ENCODE measurements around the gene PTPN21. TPM values are rescaled to one million over a fixed set of nuclear protein-coding genes. Genes with fewer than 3 reads are reported as not detected.

Gene PTPN21
- total and polyA plus RNA-seq, 9 of the 15 experiments (the other 6 are each of a cell fraction or from before 2014, with no cell fraction given), result 0.06 to 1.9 (median 0.94) TPM

DNA sequence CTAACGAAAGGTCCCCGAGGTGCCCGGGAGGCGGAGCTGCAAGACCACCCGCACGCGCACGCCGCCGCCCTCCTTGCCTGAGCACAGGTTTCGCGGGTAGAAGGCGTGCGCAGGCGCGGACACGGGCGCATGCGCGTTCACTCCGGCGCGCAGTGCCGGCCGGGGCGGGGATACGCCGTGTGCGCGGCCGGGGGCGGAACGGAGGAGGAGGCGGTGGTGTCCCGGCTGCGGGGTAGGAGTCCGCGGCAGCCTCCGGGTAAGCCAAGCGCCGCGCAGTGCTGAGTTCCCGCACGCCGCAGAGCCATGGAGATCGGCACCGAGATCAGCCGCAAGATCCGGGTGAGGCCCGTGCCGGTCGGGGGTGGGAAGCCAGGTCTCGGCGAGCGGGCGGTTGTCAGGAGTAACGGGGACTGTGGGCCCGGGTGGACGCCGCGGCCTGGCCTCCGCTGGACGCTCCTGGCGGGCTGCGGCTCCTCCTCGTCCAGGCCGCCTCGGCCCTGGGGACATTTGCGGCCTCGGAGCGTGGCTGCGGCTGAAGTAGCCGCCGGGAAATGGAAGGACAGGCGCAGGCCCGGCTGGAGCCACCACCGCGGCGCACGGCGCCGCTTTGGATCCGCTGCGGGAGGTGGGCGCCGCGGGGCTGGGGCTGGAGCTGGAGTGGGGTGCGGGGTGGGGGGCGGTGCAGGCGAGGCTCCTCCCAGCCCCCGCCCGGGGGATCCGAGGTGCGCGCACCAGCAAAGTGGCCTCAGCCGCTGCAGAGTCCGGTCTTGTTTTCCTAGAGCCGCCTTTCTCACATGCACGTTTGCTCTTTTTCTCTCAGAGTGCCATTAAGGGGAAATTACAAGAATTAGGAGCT, 8.3 kb upstream of the PTPN21 start, which contains the start of gene ZC3H14 (continued):
- TF ChIP-seq, protein P1, sequence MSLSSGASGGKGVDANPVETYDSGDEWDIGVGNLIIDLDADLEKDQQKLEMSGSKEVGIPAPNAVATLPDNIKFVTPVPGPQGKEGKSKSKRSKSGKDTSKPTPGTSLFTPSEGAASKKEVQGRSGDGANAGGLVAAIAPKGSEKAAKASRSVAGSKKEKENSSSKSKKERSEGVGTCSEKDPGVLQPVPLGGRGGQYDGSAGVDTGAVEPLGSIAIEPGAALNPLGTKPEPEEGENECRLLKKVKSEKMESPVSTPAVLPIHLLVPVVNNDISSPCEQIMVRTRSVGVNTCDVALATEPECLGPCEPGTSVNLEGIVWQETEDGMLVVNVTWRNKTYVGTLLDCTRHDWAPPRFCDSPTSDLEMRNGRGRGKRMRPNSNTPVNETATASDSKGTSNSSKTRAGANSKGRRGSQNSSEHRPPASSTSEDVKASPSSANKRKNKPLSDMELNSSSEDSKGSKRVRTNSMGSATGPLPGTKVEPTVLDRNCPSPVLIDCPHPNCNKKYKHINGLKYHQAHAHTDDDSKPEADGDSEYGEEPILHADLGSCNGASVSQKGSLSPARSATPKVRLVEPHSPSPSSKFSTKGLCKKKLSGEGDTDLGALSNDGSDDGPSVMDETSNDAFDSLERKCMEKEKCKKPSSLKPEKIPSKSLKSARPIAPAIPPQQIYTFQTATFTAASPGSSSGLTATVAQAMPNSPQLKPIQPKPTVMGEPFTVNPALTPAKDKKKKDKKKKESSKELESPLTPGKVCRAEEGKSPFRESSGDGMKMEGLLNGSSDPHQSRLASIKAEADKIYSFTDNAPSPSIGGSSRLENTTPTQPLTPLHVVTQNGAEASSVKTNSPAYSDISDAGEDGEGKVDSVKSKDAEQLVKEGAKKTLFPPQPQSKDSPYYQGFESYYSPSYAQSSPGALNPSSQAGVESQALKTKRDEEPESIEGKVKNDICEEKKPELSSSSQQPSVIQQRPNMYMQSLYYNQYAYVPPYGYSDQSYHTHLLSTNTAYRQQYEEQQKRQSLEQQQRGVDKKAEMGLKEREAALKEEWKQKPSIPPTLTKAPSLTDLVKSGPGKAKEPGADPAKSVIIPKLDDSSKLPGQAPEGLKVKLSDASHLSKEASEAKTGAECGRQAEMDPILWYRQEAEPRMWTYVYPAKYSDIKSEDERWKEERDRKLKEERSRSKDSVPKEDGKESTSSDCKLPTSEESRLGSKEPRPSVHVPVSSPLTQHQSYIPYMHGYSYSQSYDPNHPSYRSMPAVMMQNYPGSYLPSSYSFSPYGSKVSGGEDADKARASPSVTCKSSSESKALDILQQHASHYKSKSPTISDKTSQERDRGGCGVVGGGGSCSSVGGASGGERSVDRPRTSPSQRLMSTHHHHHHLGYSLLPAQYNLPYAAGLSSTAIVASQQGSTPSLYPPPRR (CRISPR knock-in tag; IDR thresholded peaks at IDR 0.05; ENCODE audit: borderline replicate concordance), result no peak
- TF ChIP-seq TBL1XR1 (IDR thresholded peaks at IDR 0.05; ENCODE audit: low read length in 2 of 2) (no peak), RBM17 (IDR thresholded peaks at IDR 0.05; ENCODE audit: borderline replicate concordance, low read depth, low read length) (no peak), JUNB (CRISPR knock-in tag; conservative IDR thresholded peaks at IDR 0.05) (no peak), TARDBP (IDR thresholded peaks at IDR 0.05) (no peak), CBX5 (IDR thresholded peaks at IDR 0.05; ENCODE audit: borderline replicate concordance, low read depth) (no peak), STAT5B (CRISPR knock-in tag; IDR thresholded peaks at IDR 0.05) (no peak), OTX1 (CRISPR knock-in tag; IDR thresholded peaks at IDR 0.05) (no peak), HMGN3 (IDR thresholded peaks at IDR 0.05; ENCODE audit: borderline replicate concordance, extremely low read depth, insufficient read length, low read depth, low read length) (no peak), SIN3B (IDR thresholded peaks at IDR 0.05; ENCODE audit: low read depth) (no peak; the same call in 1 of the 2 replicates), MEF2A (IDR thresholded peaks at IDR 0.05; ENCODE audit: control insufficient read depth, low read depth, low read length) (no peak), SRSF1 (IDR thresholded peaks at IDR 0.05; ENCODE audit: low read depth, low read length) (no peak), RHOXF2B (CRISPR knock-in tag; conservative IDR thresholded peaks at IDR 0.05) (no peak)
- TF ChIP-seq, protein P2, sequence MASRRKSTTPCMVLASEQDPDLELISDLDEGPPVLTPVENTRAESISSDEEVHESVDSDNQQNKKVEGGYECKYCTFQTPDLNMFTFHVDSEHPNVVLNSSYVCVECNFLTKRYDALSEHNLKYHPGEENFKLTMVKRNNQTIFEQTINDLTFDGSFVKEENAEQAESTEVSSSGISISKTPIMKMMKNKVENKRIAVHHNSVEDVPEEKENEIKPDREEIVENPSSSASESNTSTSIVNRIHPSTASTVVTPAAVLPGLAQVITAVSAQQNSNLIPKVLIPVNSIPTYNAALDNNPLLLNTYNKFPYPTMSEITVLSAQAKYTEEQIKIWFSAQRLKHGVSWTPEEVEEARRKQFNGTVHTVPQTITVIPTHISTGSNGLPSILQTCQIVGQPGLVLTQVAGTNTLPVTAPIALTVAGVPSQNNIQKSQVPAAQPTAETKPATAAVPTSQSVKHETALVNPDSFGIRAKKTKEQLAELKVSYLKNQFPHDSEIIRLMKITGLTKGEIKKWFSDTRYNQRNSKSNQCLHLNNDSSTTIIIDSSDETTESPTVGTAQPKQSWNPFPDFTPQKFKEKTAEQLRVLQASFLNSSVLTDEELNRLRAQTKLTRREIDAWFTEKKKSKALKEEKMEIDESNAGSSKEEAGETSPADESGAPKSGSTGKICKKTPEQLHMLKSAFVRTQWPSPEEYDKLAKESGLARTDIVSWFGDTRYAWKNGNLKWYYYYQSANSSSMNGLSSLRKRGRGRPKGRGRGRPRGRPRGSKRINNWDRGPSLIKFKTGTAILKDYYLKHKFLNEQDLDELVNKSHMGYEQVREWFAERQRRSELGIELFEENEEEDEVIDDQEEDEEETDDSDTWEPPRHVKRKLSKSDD (conservative IDR thresholded peaks at IDR 0.05; ENCODE audit: low read length), result no peak
- TF ChIP-seq, protein P3, sequence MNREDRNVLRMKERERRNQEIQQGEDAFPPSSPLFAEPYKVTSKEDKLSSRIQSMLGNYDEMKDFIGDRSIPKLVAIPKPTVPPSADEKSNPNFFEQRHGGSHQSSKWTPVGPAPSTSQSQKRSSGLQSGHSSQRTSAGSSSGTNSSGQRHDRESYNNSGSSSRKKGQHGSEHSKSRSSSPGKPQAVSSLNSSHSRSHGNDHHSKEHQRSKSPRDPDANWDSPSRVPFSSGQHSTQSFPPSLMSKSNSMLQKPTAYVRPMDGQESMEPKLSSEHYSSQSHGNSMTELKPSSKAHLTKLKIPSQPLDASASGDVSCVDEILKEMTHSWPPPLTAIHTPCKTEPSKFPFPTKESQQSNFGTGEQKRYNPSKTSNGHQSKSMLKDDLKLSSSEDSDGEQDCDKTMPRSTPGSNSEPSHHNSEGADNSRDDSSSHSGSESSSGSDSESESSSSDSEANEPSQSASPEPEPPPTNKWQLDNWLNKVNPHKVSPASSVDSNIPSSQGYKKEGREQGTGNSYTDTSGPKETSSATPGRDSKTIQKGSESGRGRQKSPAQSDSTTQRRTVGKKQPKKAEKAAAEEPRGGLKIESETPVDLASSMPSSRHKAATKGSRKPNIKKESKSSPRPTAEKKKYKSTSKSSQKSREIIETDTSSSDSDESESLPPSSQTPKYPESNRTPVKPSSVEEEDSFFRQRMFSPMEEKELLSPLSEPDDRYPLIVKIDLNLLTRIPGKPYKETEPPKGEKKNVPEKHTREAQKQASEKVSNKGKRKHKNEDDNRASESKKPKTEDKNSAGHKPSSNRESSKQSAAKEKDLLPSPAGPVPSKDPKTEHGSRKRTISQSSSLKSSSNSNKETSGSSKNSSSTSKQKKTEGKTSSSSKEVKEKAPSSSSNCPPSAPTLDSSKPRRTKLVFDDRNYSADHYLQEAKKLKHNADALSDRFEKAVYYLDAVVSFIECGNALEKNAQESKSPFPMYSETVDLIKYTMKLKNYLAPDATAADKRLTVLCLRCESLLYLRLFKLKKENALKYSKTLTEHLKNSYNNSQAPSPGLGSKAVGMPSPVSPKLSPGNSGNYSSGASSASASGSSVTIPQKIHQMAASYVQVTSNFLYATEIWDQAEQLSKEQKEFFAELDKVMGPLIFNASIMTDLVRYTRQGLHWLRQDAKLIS (CRISPR knock-in tag; IDR thresholded peaks at IDR 0.05), result no peak
